Psoas muscle (tissue), 8 donors: Measurements from ENCODE around the gene PSAT1. TPM values are rescaled to one million over a fixed set of nuclear protein-coding genes. Genes with fewer than 3 reads are reported as not detected.

Experiments used
- ATAC-seq, 4 donors: fragments of 200-7000 bp; cut with Tn5 transposase; one replicate each; pipeline ENCODE4 v1.9.1; 2020; ENCODE audit warnings: moderate library complexity in 3 of 4, mild to moderate bottlenecking in 2 of 4
- DNase-seq, 2 donors: peaks; one replicate each; pipeline ENCODE4 v3.0.0-alpha.2; 2020
- H3K27ac ChIP-seq: fragments of 200-600 bp; one replicate; pipeline ENCODE4 v1.8.0; 2022
- H3K27me3 ChIP-seq, 3 donors: fragments of 200-600 bp in 1 of 3; one replicate each; pipeline versions ENCODE4 v1.6.1 to v1.8.0; 2013 to 2022; ENCODE audit warnings: low read length in 2 of 3, mild to moderate bottlenecking in 2 of 3, moderate library complexity in 1 of 3; ENCODE audit not compliant: insufficient read depth in 3 of 3
- H3K36me3 ChIP-seq, 2 donors: fragments of 200-600 bp in 1 of 2; one replicate each; pipeline versions ENCODE4 v1.6.1 to v1.8.0; 2013 to 2022; ENCODE audit warnings: low read depth in 1 of 2, mild to moderate bottlenecking in 1 of 2, moderate library complexity in 1 of 2; ENCODE audit not compliant: insufficient read depth in 1 of 2
- H3K4me1 ChIP-seq: fragments of 200-600 bp; one replicate; pipeline ENCODE4 v1.8.0; 2022
- H3K4me3 ChIP-seq: fragments of 200-600 bp; one replicate; pipeline ENCODE4 v1.8.0; 2022; ENCODE audit warnings: mild to moderate bottlenecking
- H3K9me3 ChIP-seq: fragments of 200-600 bp; one replicate; pipeline ENCODE4 v1.8.0; 2022
- CTCF ChIP-seq: fragments of 200-600 bp; IDR thresholded peaks from one replicate; pipeline ENCODE4 v1.8.0; 2022; ENCODE audit warnings: antibody characterized with exemption
- WGBS, 3 donors: extraction: QIAGEN DNeasy Blood & Tissue Kit; methylation state at CpG; one replicate each; pipeline versions ENCODE4 v1.1.6 to v1.1.7; 2013; 5-methylcytosine and 5-hydroxymethylcytosine counted together
- intact Hi-C, 2 donors: fragments of 100-400 bp; cut with DNase I; formaldehyde crosslinking; loops; one replicate each; pipeline versions ENCODE4 v1.11.0 to v1.14.2; 2022
- polyA plus RNA-seq, 3 donors: library from polyadenylated mRNA; stranded (reverse); fragments of 200-250 nt; gene quantifications; one replicate each; pipeline ENCODE4 v1.2.3, GENCODE V29; 2013
- total RNA-seq, 4 donors: library from RNA; stranded (reverse); fragmentation: NEBNext Ultra II Directional in 2 of 4; extraction: Animal tissue kit (Norgen Biotek cat#: 25700) in 2 of 4; gene quantifications; one replicate each; pipeline versions ENCODE4 v1.2.1 to v1.2.4, GENCODE V29; 2021 to 2023
- donor health status: healthy with polysubstance abuse.
- donor health status: DM: no; HTN: no; CAD: no; lungs with moderate emphysema.
- donor health status: Bipolar disorder and iron deficiency.
- donor health status: healthy.
- donor health status: DM: yes; HTN: yes; CAD: no.
- donor health status: DM: no; HTN: no; CAD: no.
- donor health status: DM: no; HTN: no; CAD: no.
- donor health status: DM: yes; HTN: yes; CAD: no.

Gene PSAT1
- total and polyA plus RNA-seq, 7 donors, result 0.15 to 2.0 (median 0.53) TPM

GRCh38 chr9:78272307-78272706 lies 24.6 kb upstream of the PSAT1 start:
- Histone ChIP-seq H3K36me3 (peaks cover 0 to 27% of the 10 kb centered on the region in 2 donors), H3K4me3 (no peak overlapping the region), H3K9me3 (no peaks in the 10 kb centered on the region), H3K27me3 (no peaks in the 10 kb centered on the region), H3K27ac (no peak overlapping the region), H3K4me1 (no peaks in the 10 kb centered on the region)
- intact Hi-C loops, result no loop called here
- no peak for TF ChIP-seq CTCF
- no peak for ATAC-seq
- DNase-seq, result no peak

- no peak for TF ChIP-seq CTCF
- DNase-seq, result no peak
- Histone ChIP-seq H3K36me3 (peaks cover 0 to 16% of the 10 kb centered on the region in 2 donors), H3K4me3 (no peak overlapping the region), H3K4me1 (no peaks in the 10 kb centered on the region), H3K27me3 (no peaks in the 10 kb centered on the region), H3K9me3 (no peaks in the 10 kb centered on the region), H3K27ac (no peak overlapping the region)
- intact Hi-C loops, result no loop called here
- 93% methylated on average over 3 of the region's 3 CpGs for WGBS, 3 donors
- no peak for ATAC-seq
These were observed 23.2 kb upstream of the PSAT1 start for GRCh38 chr9:78273761-78274160.

GRCh38 chr9:78278177-78278777 lies 18.6 kb upstream of the PSAT1 start:
- H3K27me3 ChIP-seq, result no peaks in the 10 kb centered on the region
- H3K4me3 ChIP-seq, result no peak overlapping the region
- DNase-seq (no peak), ATAC-seq (peak in 3 of 4 donors; percentile 49 to 67 (median 65))
- no peaks in the 10 kb centered on the region for H3K9me3 ChIP-seq
- peaks cover 7% of the 10 kb centered on the region for H3K4me1 ChIP-seq
- no peaks in the 10 kb centered on the region for H3K36me3 ChIP-seq
- TF ChIP-seq CTCF, result no peak
- intact Hi-C loops, result no loop called here
- WGBS, 3 donors, result 48 to 64% (median 51%) methylated on average over 5 of the region's 5 CpGs
- H3K27ac ChIP-seq, result no peak overlapping the region

GRCh38 chr9:78278801-78279200 lies 18.1 kb upstream of the PSAT1 start:
- H3K9me3 ChIP-seq, result no peaks in the 10 kb centered on the region
- intact Hi-C loops, result no loop called here
- TF ChIP-seq CTCF, result no peak
- no peak overlapping the region for H3K27ac ChIP-seq
- no peaks in the 10 kb centered on the region for H3K27me3 ChIP-seq
- H3K4me1 ChIP-seq, result peaks cover 7% of the 10 kb centered on the region
- ATAC-seq (no peak), DNase-seq (no peak)
- H3K4me3 ChIP-seq, result no peak overlapping the region
- 40 to 81% (median 57%) methylated on average over 1 of the region's 1 CpG for WGBS, 3 donors
- no peaks in the 10 kb centered on the region for H3K36me3 ChIP-seq
